ENCODE data around the gene LPO.

LPO gene

GRCh38 chr17:58253082-58253481, 14.7 kb downstream of the LPO start:
- DNase-seq (ENCODE audit: extremely low read depth in 1 of 2, low read depth in 1 of 2) = no peak

DNA sequence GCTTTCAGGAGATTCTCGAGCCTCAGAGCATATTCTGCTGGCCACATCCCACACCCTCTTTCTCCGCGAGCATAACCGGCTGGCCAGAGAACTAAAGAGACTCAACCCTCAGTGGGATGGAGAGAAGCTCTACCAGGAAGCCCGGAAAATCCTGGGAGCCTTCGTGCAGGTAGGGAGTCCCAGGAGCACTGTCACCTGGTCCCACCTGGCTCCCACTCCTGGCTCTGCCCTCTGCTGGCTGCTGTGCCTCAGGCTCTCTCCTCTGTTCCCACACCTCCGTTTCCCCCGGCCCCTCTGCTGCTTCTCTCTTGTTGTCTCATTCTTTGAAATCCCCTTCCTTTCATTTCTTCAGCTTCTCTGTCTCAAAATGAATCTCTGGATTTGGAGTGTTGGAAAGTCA, 16.4 kb downstream of the LPO start:
- no peak for DNase-seq (ENCODE audit: extremely low read depth in 1 of 2, low read depth in 1 of 2)

DNA sequence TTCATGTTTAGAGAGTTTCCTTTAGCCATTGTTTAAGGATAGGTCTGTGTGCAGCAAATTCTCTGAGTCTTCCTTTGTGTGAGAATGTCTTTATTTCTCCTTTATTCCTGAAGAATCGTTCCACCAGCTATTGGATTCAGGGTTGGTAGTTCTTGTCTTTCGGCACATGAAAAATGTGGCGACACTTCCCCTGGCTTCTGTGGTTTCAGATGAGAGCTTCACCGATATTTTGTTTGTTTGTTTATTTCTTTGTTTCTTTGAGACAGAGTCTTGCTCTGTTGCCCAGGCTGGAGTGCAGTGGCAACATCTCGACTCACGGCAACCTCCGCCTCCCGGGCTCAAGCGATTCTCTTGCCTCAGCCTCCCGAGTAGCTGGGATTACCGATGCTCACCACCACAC, 23.8 kb downstream of the LPO start:
- DNase-seq (ENCODE audit: extremely low read depth in 1 of 2, low read depth in 1 of 2) = no peak

GRCh38 chr17:58263773-58264172, 25.4 kb downstream of the LPO start:
- no peak for DNase-seq (ENCODE audit: extremely low read depth in 1 of 2, low read depth in 1 of 2)

GRCh38 chr17:58264407-58265103, 26.2 kb downstream of the LPO start:
- no peak for DNase-seq (ENCODE audit: extremely low read depth in 1 of 2, low read depth in 1 of 2)

- no peak for DNase-seq (ENCODE audit: extremely low read depth in 1 of 2, low read depth in 1 of 2)
Measured at GRCh38 chr17:58265271-58265670, 26.9 kb downstream of the LPO start.

DNA sequence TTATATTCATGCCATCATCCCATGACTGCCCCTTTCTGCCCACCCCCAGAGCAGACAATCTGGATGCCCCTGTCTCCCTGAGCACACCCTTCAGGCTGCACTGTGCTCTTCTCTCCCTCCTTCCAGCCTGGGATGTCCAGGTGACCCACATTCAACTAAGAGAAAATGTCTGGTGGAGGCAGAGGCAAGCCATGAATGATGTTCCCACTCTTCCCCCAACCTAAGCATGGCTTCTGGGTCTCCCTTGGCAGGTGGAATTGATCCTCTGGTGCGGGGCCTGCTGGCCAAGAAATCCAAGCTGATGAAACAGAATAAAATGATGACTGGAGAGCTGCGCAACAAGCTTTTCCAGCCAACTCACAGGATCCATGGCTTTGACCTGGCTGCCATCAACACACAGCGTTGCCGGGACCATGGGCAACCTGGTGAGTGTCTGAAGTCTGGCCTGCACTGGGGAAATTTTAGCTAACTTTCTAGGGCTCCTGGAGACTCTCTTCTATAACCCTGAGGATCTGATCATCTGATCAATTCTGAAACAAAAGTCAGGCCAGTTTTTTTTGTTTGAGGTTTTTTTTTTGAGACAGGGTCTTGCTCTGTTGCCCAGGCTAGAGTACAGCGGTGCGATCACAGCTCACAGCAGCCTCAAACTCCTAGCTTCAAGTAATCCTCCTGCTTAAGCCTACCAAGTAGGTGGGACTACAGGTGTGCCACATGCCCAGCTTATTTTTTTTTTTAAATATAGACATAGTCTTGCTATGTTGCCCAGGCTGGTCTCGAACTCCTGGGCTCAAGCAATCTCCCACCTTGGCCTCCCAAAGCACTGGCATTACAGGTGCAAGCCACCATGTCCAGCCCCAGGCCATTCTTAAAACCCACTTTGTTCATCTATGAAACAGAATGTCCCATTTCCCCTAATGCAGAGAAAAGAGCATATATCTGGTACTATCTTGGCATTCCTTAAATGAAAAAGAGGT, 27.8 kb downstream of the LPO start:
- DNase-seq (ENCODE audit: extremely low read depth in 1 of 2, low read depth in 1 of 2) = no peak

- DNase-seq (ENCODE audit: extremely low read depth in 1 of 2, low read depth in 1 of 2) = no peak
Measured at GRCh38 chr17:58267347-58268324, 29.3 kb downstream of the LPO start.

DNA sequence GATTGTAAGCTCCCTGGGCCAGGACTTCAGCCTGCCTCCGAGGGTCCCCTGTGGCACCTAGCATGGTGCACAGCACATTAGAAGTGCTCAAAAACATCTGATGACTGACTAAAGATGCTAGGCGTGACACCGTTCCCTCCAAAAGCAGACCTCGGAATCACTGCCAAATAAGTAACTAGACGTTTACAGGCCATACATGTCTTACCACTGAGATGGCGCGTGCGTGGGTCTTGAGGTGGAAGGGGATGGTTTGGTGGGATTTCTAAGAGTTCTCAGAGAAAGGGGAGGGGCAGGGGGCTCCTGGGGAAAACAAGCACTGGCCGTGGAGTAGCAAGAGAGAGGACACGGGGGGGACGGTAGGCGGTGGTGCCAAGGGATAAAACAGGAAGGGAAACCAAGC, 29.9 kb downstream of the LPO start:
- no peak for DNase-seq (ENCODE audit: extremely low read depth in 1 of 2, low read depth in 1 of 2)

DNA sequence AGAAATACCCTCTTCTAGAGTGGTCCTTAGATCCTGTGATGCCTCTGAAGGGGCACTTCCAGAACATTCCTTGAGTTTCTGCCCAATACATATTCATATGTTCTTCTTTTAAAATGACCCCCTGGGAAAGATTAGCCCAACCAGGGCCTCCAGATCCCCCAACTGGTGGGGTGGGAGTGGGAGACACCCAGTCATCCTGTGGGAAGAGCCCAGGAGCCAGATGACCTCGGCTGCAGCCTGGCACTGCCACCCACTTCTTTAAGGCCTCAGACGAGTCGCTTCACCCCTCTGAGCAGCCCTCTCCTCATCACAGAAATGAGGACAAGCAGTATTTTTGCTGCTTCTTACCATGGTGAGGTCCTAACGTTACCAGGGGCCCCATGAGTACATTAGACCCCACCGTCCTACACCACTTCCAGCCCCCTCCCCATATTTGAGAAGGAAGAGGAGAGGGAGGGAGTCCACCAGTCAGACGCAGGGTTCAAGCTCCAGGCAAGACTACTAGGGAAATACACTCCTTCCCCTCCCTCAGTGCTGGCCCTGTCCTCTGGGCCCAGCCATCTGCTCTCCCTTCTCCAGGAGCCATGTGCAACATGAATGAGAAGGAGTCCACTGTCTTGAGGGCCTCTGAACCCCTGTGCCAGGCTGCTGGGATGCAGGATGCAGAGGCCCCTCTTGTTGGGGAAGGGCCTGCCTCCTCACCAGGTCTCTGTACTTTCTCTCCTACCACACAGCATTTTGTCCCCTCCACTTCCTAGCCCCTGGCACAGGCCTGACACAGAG, 30.6 kb downstream of the LPO start:
- no peak for DNase-seq (ENCODE audit: extremely low read depth in 1 of 2, low read depth in 1 of 2)

- DNase-seq (ENCODE audit: extremely low read depth in 1 of 2, low read depth in 1 of 2) = no peak
Measured at GRCh38 chr17:58269557-58270291, 31.3 kb downstream of the LPO start.

- DNase-seq (ENCODE audit: extremely low read depth in 1 of 2, low read depth in 1 of 2) = no peak
Measured at GRCh38 chr17:58270476-58271215, 32.3 kb downstream of the LPO start.

DNA sequence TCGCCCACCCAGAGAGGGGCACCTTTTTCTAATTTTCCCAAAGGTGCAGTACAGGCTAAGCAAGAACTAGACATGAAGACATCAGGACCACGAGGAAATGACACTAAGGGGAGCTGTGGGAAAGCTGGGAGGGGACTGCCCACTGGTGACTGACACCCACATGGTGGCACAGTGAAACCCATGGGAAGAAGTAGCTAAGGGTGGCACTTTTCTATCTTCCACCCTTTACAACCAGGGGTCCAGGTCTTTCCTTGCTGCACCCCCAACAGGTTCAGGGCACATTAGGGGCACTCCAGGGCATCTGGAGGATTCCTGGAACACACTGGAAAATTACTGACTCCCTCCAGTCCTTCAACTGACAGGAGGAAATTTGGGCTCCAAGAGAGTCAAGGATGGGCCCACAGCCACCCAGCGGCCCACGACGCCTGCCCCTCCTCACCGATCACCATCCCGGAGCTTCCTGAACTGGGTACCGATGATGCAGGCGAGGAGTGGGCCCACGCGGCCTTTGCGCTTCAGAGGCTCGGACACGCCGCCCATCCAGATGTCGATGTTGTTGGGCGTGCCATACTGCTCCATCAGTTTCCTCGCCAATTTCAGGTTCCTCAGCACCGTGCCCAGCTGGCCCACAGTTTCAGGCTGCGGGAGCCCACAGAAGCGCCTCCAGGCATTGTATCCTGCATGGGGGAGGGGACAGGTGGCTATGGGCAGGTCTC, 33.0 kb downstream of the LPO start:
- no peak for DNase-seq (ENCODE audit: extremely low read depth in 1 of 2, low read depth in 1 of 2)

DNA sequence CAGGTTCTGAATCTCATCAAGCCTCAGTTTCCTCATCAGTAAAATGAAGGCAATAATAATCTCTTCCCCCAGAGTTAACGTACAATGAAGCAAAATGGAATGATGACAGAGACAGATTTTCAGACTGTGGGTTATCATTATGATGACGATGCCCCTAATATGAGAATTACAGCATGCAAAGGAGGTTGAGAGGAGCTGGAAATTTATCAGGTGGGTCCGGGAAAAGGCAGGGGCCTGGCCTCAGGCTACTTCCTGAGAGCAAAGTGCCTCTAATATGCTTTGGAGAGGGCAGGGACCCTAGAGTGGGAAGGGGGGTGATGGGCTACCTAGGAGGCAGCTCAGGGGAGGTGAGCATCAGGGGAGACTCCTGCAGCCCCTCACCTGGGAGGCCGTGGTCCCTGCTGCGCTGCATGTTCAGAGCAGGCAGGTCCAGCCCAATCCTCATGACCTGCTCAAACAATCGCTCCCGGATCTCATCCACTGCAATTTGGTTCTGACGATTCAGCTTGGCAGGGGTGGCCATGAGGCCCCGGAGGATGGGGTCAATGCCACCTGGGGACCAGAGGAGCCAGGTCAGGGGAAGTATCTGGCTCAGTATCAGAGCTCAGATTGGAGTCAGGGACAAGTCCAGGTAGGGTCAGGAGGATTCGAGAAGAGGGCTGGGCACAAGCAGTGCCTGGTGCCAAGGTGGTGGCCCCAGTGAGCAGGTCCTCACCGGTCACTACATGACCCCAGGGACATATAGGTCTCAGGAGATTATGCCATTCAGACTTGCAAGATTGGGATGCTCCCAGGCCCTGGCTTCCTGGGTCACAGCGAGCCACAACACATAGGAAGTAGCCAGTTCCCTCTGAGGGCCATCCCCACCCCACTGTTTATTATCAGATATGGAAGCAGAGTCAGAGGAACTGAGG, 34.2 kb downstream of the LPO start:
- DNase-seq (ENCODE audit: extremely low read depth in 1 of 2, low read depth in 1 of 2) = no peak

- DNase-seq (ENCODE audit: extremely low read depth in 1 of 2, low read depth in 1 of 2) = no peak
Measured at GRCh38 chr17:58273453-58274104, 35.2 kb downstream of the LPO start.

GRCh38 chr17:58275417-58275816, 37.0 kb downstream of the LPO start:
- DNase-seq (ENCODE audit: extremely low read depth in 1 of 2, low read depth in 1 of 2) = no peak

DNA sequence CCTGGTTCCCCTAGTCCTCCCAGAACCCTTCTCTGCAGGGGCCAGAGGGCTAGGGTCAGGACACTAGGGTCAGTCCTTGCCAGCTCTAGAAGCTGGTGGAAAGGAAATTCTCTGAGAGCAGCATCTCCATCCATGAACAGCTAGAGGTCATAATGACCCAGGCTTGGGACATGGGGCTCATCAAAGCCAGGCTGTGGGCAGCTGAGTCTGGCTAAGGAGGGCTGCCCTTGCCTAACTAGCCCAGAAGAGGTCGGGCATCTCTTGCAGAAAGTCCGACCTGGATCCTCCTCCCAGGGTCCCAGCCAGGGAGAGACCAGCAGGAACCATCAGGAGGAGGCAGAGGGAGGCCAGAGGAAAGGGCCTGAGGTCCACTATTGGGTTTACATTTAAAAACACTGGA, 38.0 kb downstream of the LPO start:
- DNase-seq (ENCODE audit: extremely low read depth in 1 of 2, low read depth in 1 of 2) = no peak

All from activated CD8-positive, alpha-beta memory T cell treated with anti-CD3 and anti-CD28 coated beads for 1 hour (primary cell).